HG03066 (cell line): ENCODE measurements around the gene MYZAP.
A peak's percentile ranks its signal among the peaks of the same experiment; 100 is the strongest.

Experiments
- ATAC-seq: cut with Tn5 transposase; IDR thresholded peaks from one replicate; pipeline ENCODE4 v1.9.1; 2021; ENCODE audit warnings: low read depth; ENCODE audit not compliant: unreplicated experiment

MYZAP gene

DNA sequence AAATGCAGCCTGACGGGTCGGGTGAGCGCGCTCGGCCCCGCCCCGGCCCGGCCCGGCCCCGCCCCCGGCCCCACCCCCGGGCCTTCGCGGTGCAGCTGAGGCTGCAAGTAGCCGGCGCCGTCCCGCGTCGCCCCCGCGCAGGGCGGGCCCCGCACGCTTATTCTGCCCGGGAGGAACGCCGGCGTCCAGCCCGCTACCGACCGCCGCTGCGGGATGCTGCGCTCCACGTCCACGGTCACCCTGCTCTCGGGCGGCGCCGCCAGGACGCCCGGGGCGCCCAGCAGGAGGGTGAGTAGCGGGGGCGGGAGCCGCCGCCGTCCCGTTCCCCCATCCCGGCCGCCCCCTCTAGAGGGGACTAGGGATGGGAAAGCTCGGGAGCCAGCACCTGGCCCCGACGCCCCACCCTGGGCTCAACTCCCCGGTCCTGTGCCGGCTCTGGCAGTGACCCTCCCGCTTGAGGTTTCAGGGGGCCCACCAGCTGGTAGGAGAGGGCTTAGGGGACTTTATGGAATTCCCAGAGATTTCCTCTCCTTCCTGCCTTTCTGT is at the start of gene MYZAP:
Gene MYZAP, plus strand, starts transcription at position 83 of the 546 bp plus-strand sequence. Its CDS starts 131 bp downstream, at position 214.
- ATAC-seq: no peak

- ATAC-seq: no peak
Measured at GRCh38 chr15:57542505-57542817, 49.2 kb upstream of the MYZAP start.

- no peak for ATAC-seq
Measured at GRCh38 chr15:57544848-57545480, 46.7 kb upstream of the MYZAP start.

DNA sequence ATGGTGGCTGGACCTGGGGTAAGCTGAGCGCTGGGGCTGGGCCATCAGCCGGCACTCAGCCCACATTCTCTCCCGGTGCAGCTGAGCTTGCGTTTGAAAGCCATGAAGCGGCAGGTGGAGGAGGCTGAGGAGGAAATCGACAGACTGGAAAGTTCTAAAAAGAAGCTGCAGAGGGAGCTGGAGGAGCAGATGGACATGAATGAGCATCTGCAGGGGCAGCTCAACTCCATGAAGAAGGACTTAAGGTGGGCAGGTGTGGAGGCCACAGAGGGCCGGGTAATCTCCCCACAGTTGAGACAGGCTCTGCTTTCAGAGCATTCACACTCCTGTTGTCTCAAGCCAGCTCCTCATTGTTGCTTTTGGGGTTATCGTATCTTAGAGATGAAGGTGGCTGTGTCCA is 45.7 kb upstream of the MYZAP start:
- no peak for ATAC-seq

GRCh38 chr15:57547243-57547755 is 44.4 kb upstream of the MYZAP start:
- no peak for ATAC-seq

DNA sequence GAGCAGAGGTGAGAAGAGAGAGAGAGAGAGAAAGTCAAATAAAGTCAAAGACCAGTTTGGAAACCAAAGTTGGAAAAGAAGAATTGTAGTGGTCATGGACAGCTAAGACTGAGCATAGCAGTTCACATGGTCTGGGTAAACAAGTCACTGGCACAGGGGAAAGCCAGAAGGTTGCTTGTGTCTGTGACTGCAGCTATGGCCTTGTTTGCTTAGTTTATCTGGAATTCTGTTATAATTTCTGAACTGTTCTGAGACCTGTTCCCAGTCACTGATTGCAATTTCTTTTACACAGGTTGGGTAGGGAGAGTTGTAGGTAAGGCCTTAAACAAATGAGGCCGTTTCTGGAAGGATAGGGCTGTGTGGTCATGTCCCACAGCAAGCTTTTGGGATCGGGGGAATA is 43.4 kb upstream of the MYZAP start:
- no peak for ATAC-seq

DNA sequence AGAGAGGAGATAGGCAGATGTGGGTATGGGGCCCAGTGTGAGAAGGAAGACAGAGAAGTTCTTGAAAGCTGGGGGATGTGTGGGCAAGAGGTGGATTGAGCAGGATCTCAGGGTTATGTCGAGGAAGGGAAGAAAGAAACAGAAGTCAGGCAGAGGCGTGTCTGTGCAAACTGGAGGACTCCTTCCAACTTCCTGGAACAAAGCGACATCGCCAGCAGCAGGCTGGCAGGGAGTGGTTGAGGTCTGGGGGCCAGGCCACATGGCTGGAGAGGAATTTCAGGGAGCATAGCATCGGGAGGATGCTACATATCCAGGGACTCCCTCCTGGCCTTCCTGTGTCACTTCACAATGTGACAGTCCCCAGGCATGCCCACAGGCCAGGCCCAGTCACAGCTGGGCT is 42.9 kb upstream of the MYZAP start:
- no peak for ATAC-seq

- no peak for ATAC-seq
Measured at GRCh38 chr15:57549935-57550334, 41.8 kb upstream of the MYZAP start.

DNA sequence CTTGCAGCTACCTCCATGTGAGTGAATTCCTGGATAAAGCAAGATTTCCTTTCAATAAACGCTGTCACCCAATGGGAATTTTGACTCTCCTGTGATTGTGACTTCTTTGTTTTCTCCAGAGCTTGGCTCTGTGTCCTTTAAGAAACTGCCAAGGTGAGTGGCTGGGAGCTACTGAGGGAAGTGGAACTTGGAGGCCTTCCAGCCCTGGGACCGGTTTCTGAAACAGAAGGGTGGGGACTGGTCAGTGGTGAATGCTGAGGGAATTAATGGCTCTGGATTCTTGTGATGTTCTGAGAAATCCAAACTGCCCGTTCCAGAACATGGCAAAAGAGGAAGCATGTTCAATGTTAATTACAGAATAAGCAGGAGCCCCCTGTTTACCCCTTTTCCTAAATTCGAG is 41.1 kb upstream of the MYZAP start:
- no peak for ATAC-seq

DNA sequence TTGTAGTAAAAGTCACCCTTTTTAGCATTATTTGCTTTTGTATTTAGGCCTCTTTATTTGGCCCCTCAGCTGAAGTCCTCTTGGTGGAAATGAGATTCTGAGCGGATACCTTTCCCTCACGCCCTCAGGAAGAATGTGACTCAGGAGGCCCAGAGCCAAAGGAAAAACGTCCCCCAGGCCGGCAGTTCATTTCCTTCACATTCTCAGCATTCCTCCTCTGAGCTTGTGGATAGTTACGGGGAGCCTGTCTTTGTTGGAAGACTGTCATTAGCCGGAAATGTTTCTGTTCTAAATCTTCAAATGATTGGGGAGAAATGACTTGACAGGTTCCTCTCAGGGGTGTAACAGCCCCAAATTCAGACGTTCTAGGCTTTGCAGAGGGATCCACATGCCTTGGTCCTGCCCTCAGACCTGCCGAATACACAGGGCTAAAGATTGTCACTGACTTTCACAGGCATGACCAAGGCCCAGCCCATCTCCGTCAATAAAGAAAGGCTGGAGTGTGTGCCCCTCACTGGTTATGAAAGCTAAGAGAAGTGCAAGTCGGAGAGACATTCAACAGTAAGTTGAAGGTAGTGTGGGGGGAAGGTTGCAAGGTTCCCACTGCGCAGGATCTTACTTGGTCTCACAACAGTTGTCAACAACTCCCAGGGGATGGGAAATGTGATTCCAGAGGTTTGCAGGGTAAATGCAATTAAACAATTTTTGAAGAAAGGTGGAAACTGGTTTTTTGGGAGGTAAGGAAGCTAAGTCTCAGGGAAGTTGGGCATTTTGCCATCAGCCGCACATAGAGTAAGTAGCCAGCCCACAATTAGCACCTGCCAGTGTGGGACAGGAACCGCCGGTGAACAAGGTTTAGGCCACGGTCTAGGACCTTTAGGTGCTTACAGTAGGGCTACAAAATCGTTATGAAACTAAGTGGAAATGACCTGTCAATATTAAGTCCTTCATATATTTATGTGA is 39.7 kb upstream of the MYZAP start:
- ATAC-seq: no peak

- no peak for ATAC-seq
Measured at GRCh38 chr15:57552678-57553334, 38.9 kb upstream of the MYZAP start.

GRCh38 chr15:57553526-57553925 is 38.2 kb upstream of the MYZAP start:
- no peak for ATAC-seq

DNA sequence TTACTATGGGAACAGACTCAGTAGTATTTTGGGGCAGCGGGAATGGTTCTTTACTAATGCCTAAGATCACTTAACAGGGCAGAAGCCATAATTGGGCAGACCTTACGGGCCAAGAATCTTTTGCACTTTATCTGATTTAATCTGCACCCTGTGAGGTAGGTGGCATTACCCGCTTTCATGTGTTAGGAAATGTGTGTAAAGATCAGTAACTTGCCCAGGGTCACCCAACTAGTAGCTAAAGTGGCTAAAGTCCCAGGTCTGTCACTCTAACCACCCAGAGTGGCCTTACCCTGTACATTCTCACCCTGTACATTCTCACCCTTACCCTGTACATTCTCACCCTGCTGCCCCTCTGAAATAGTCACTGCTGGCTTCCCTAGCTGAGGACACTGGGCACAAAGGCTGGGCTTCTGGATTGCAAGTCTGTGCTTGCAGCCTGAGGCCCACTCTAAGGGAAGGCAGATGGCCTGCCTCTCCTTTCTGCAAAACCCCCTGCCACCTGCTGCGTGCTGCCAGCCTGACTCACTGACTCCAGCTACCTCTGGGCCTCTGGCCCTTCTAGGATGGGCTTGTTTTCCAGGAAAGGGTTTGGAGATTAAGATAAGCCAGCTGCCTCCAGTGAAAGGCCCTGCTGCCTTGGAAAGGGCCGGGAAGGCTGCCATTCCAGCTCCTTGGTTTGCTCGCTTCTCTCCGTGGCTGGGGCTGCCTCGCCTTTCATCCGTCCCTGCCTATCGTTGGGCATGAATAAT is 37.5 kb upstream of the MYZAP start:
- ATAC-seq: no peak

- ATAC-seq: no peak
Measured at GRCh38 chr15:57554812-57555179, 36.9 kb upstream of the MYZAP start.

- ATAC-seq: no peak
Measured at GRCh38 chr15:57555270-57555669, 36.4 kb upstream of the MYZAP start.

GRCh38 chr15:57556040-57556439 is 35.7 kb upstream of the MYZAP start:
- ATAC-seq: no peak

GRCh38 chr15:57557267-57557666 is 34.4 kb upstream of the MYZAP start:
- ATAC-seq: no peak

DNA sequence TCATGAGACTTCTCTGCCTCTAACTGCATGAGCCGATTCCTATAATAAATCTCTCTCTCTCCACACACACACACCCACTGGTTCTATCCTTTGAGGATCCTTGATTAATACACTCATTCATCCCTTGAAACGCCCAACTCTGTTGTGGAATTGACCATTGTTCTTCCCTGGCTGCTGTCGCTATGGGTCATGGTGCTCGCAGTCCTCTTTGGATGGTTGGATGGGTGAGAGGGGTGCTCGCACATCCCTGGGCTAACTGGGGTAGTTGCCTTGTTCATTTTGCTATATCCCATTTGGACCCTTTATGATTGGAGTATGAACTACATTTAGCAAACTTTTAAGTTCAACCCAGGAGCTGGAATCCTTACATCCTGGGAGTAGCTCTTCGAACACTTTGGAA is 33.9 kb upstream of the MYZAP start:
- no peak for ATAC-seq

GRCh38 chr15:57559875-57560274 is 31.8 kb upstream of the MYZAP start:
- no peak for ATAC-seq

DNA sequence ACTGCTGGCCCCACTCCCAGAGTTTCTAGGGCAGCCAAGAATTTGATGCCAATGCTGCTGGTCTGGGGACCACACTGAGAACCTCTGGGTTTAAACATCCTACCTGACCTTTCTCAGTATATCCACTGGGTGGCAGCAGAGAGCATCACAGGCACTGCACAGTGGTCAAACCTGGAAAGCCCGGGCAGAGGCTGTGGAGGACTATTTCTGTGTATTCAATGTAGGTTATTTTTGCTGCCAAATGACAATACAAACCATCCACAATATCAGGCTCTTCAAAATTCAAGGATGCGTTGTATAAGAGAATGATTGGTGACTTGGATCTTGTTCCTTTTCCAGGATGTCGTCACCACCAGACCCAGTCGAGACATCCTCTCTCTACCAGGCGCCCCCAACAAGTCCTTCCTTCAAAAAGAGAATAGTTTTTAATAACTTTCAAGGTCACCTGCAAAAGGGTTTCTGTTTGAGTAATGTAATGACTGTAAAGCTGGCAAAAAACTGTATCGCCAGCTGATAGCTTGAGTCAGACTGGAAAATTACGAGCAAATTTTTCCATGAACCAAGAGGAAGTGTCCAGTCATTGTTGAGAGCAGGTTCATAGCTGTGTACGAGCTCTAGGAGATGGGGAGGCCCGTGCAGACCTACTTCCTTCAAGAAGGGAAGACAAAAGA is 30.5 kb upstream of the MYZAP start:
- ATAC-seq: peak; percentile 86
